Activated T-cell treated with anti-CD3 and anti-CD28 coated beads, Interleukin-2, amount 50 U/mL, for 72 hours (primary cell): ENCODE measurements around the gene MMP24. TPM values are rescaled to one million over a fixed set of nuclear protein-coding genes. Genes with fewer than 3 reads are reported as not detected.
"Not testable (repeated sequence)": the region's sequence is repeated elsewhere in the genome, so short reads cannot be mapped to it uniquely, and the experiment has no call there.

ENCODE experiments used
- ATAC-seq, 2 donors: fragments of 150-1000 bp; cut with Tn5 transposase; replicated peaks in 1 of 2; 2 replicates each; pipeline ENCODE4 v1.10.0; 2021; ENCODE audit warnings: moderate library complexity in 2 of 2, mild to moderate bottlenecking in 1 of 2
- DNase-seq, 2 donors: peaks; one replicate each; pipeline ENCODE4 v3.0.0; 2021 to 2022; ENCODE audit warnings: mixed read lengths in 1 of 2
- H3K27ac Mint-ChIP-seq: one replicate; pipeline ENCODE4 v1.8.0; 2022; ENCODE audit warnings: mild to moderate bottlenecking, moderate library complexity, mixed read lengths
- H3K27me3 Mint-ChIP-seq: one replicate; pipeline ENCODE4 v1.8.0; 2022; ENCODE audit warnings: low read depth, mixed read lengths
- H3K36me3 Mint-ChIP-seq, 2 donors: one replicate each; pipeline ENCODE4 v1.8.0; 2022; ENCODE audit warnings: mixed read lengths in 2 of 2, mild to moderate bottlenecking in 1 of 2; ENCODE audit not compliant: insufficient read depth in 2 of 2
- H3K4me1 Mint-ChIP-seq: one replicate; pipeline ENCODE4 v1.8.0; 2022; ENCODE audit warnings: low read depth, mixed read lengths
- H3K4me3 Mint-ChIP-seq, 2 donors: one replicate each; pipeline ENCODE4 v1.8.0; 2022; ENCODE audit warnings: mild to moderate bottlenecking in 2 of 2, mixed read lengths in 2 of 2, moderate library complexity in 2 of 2
- H3K9me3 Mint-ChIP-seq, 2 donors: one replicate each; pipeline ENCODE4 v1.8.0; 2022; ENCODE audit warnings: mixed read lengths in 2 of 2
- total RNA-seq, 2 donors: library from RNA; stranded (reverse); gene quantifications; one replicate each; pipeline ENCODE4 v1.2.3, GENCODE V29; 2022

MMP24 gene
- total RNA-seq, 2 donors from 2014 or later, result not detected

- H3K9me3 Mint-ChIP-seq, H3K36me3 Mint-ChIP-seq, H3K27me3 Mint-ChIP-seq, DNase-seq: not testable (repeated sequence)
- peak; percentile 34 to 37 for ATAC-seq
- Mint-ChIP-seq H3K4me1 (peaks cover 18% of the 10 kb centered on the region), H3K4me3 (peak overlapping the region; percentile 25 to 44), H3K27ac (peak overlapping the region; percentile 19)
Measured at GRCh38 chr20:35252598-35252997, 26.1 kb downstream of the MMP24 start.

GRCh38 chr20:35253010-35253409 lies 26.5 kb downstream of the MMP24 start:
- no peak for DNase-seq
- Mint-ChIP-seq H3K4me1 (peaks cover 18% of the 10 kb centered on the region), H3K27me3 (no peaks in the 10 kb centered on the region), H3K9me3 (no peaks in the 10 kb centered on the region), H3K4me3 (no peak overlapping the region), H3K27ac (no peak overlapping the region), H3K36me3 (no peaks in the 10 kb centered on the region)
- no peak for ATAC-seq

DNA sequence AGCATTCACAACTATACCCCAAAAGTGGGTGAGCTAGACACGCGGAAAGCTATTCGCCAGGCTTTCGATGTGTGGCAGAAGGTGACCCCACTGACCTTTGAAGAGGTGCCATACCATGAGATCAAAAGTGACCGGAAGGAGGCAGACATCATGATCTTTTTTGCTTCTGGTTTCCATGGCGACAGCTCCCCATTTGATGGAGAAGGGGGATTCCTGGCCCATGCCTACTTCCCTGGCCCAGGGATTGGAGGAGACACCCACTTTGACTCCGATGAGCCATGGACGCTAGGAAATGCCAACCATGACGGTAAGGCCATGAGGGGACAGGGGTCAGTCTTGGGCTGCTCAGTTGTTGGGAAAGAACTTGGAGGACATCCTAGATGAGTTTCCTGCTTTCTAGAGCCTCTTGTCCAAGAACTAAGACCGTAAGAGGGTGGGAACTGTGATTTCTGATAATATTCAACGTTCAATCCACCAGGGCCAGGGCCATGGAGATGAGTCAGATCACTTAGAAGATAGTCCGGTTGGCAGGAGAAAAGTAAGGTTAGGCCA lies 28.0 kb downstream of the MMP24 start:
- peaks cover 18% of the 10 kb centered on the region for H3K4me1 Mint-ChIP-seq
- no peaks in the 10 kb centered on the region for H3K27me3 Mint-ChIP-seq
- no peaks in the 10 kb centered on the region for H3K9me3 Mint-ChIP-seq
- no peak overlapping the region for H3K27ac Mint-ChIP-seq
- H3K4me3 Mint-ChIP-seq, result no peak overlapping the region
- ATAC-seq (no peak), DNase-seq (no peak)
- H3K36me3 Mint-ChIP-seq, result no peaks in the 10 kb centered on the region

DNA sequence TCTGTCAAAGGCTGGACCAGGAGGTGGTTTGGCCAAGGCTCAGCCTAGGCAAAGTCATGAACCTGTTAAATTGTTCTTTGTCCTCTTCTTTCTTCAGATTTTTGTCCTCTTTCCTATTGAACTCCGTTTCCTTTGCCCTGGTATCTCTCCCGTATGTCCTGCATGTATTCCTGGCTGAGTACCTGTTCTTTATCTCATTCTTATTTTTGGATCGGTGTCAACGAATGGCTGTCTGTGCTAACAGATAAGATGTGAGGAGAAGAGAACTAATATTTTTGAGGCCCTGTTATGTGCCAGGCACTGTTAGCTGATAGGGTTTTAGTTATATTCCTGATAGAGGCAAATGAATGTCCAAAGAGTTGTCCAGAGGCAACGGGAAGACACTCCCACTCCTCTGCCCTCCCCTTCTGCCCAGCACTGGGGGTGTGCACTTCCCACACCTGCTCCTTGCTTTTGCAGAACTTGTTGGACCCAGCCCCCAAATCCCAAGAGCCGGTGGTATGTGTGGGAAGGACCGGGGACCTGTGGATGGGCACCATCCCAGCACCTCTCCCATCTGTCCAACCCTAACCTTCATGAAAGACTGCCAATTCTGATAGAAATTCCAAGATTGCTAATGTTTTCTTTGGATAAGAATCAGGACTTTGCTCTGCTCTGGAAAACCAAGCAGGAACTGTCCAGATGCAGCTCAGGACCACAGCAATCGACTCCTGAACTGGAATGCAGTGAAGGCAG lies 30.9 kb downstream of the MMP24 start:
- Mint-ChIP-seq H3K27ac (no peak overlapping the region), H3K4me1 (peaks cover 3% of the 10 kb centered on the region), H3K9me3 (no peaks in the 10 kb centered on the region), H3K4me3 (no peak overlapping the region), H3K36me3 (no peaks in the 10 kb centered on the region), H3K27me3 (no peaks in the 10 kb centered on the region)
- ATAC-seq (no peak), DNase-seq (no peak)

- ATAC-seq, result no peak
- H3K27ac Mint-ChIP-seq, result no peak overlapping the region
- H3K27me3 Mint-ChIP-seq, result no peaks in the 10 kb centered on the region
- H3K36me3 Mint-ChIP-seq, result peaks cover 0 to 2% of the 10 kb centered on the region in 2 donors
- no peak for DNase-seq
- peaks cover 4% of the 10 kb centered on the region for H3K4me1 Mint-ChIP-seq
- H3K9me3 Mint-ChIP-seq, result no peaks in the 10 kb centered on the region
- no peak overlapping the region for H3K4me3 Mint-ChIP-seq
Measured at GRCh38 chr20:35260426-35260825, 33.9 kb downstream of the MMP24 start.

GRCh38 chr20:35262321-35262720 lies 35.8 kb downstream of the MMP24 start:
- not testable (repeated sequence) for H3K27me3 Mint-ChIP-seq, H3K27ac Mint-ChIP-seq, DNase-seq, H3K36me3 Mint-ChIP-seq, H3K4me3 Mint-ChIP-seq, H3K9me3 Mint-ChIP-seq, H3K4me1 Mint-ChIP-seq, ATAC-seq

GRCh38 chr20:35262731-35263531 lies 36.4 kb downstream of the MMP24 start:
- H3K36me3 Mint-ChIP-seq, H3K4me3 Mint-ChIP-seq, H3K4me1 Mint-ChIP-seq, ATAC-seq, H3K9me3 Mint-ChIP-seq, H3K27me3 Mint-ChIP-seq, H3K27ac Mint-ChIP-seq, DNase-seq: not testable (repeated sequence)

DNA sequence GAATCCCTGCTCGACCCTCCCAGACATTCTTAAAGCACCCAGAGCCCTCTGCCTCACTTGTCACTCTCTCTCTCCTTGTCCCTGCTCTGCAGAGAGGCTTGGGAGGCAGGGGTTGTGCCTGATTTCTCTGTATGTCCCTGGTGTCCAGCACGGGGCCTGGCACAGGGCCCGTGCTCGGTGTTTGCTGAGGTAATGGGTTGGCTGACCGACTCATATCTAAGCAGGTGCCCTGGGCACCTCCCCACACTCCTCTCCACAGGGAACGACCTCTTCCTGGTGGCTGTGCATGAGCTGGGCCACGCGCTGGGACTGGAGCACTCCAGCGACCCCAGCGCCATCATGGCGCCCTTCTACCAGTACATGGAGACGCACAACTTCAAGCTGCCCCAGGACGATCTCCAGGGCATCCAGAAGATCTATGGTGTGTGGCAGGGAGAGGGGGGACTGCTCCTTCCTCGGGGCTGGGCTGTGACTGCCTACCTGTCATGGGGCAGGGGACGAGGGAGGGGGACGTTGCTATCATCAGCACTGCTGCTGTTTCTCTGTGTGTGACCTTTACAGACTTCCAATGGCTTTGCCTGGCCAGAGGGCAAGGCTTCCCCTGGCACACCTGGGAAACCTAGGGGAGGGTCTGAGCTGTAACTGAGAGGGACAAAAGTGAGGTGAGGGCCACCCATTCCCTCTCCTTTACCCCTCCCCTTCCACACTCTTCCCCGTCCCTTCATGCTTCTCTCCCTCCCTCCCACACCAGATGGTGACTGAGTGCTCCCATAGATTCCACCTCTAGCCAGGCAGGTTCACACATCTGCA lies 37.2 kb downstream of the MMP24 start:
- no peak overlapping the region for H3K4me3 Mint-ChIP-seq
- no peaks in the 10 kb centered on the region for H3K27me3 Mint-ChIP-seq
- no peak for ATAC-seq
- peaks cover 4% of the 10 kb centered on the region for H3K4me1 Mint-ChIP-seq
- H3K9me3 Mint-ChIP-seq, result no peaks in the 10 kb centered on the region
- H3K27ac Mint-ChIP-seq, result no peak overlapping the region
- DNase-seq, result no peak
- peaks cover 0 to 2% of the 10 kb centered on the region in 2 donors for H3K36me3 Mint-ChIP-seq

DNA sequence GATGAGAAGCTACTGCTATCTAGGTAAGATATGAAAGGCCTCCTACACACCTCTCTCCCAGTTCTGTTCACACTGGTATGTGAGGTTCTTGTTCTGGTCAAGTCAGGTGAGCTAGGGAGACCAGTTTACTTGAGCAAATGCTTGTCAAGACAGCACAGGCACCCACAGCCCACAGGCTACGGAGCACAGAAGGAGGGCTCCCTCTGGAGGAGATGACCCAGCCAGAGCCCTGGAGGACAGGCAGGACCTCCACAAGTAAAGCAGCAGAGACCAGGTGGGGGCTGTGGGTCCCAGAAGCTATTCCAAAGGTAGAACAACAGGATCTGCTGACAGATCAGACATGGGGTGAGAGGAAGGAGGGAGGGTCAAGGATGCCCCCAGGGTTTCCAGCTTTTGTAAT lies 38.3 kb downstream of the MMP24 start:
- H3K9me3 Mint-ChIP-seq, result no peaks in the 10 kb centered on the region
- no peak overlapping the region for H3K4me3 Mint-ChIP-seq
- DNase-seq (no peak), ATAC-seq (no peak)
- H3K27ac Mint-ChIP-seq, result no peak overlapping the region
- no peaks in the 10 kb centered on the region for H3K27me3 Mint-ChIP-seq
- H3K36me3 Mint-ChIP-seq, result peaks cover 0 to 2% of the 10 kb centered on the region in 2 donors
- H3K4me1 Mint-ChIP-seq, result peaks cover 4% of the 10 kb centered on the region

- Mint-ChIP-seq H3K4me1 (peaks cover 4% of the 10 kb centered on the region), H3K27me3 (no peaks in the 10 kb centered on the region), H3K36me3 (peaks cover 0 to 2% of the 10 kb centered on the region in 2 donors), H3K9me3 (no peaks in the 10 kb centered on the region), H3K27ac (no peak overlapping the region), H3K4me3 (no peak overlapping the region)
- ATAC-seq (no peak), DNase-seq (no peak)
Measured at GRCh38 chr20:35267092-35267491, 40.6 kb downstream of the MMP24 start.

DNA sequence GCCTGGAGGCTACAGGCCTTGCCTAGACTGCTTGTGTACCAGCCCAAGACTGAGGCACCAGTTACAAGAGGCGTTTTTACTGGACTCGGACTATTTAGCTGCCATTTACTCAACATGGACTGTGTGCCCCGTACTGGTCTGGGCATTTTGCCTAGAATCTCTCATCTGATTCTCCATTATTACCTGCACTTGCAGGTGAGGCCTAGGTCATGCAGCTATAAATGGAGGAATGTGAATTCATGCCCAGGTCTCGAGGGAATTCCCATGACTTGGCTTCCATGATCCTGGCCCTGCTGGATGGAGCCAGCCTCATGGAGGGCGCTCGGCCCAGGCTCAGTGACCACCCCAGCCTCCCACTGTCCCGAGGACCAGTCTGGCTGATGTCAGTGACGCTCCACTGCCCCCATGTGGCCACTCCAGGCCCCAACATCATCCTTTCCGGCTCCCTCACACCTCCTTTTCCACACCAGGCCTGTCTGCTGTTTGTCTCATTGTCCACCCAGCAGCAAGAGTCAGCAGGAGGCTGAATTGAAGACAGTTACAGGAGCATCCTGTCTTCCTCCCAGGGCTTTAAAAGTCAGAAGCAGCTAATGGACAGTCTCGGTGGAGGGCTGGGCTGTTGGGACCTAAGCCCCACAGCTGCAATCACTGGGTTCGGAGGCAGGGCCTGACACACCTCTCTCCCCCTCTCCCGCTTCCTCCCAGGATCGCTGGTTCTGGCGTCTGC lies 42.7 kb downstream of the MMP24 start:
- DNase-seq (peak; percentile 64 to 67), ATAC-seq (peak; percentile 73 to 75)
- H3K4me3 Mint-ChIP-seq, result no peak overlapping the region
- H3K27ac Mint-ChIP-seq, result no peak overlapping the region
- no peaks in the 10 kb centered on the region for H3K36me3 Mint-ChIP-seq
- no peaks in the 10 kb centered on the region for H3K4me1 Mint-ChIP-seq
- no peaks in the 10 kb centered on the region for H3K9me3 Mint-ChIP-seq
- H3K27me3 Mint-ChIP-seq, result no peaks in the 10 kb centered on the region

GRCh38 chr20:35270021-35270902 lies 43.8 kb downstream of the MMP24 start:
- H3K27ac Mint-ChIP-seq, result peak overlapping the region; percentile 71
- ATAC-seq (no peak), DNase-seq (no peak)
- H3K4me3 Mint-ChIP-seq, result no peak overlapping the region
- H3K4me1 Mint-ChIP-seq, result no peaks in the 10 kb centered on the region
- no peaks in the 10 kb centered on the region for H3K27me3 Mint-ChIP-seq
- H3K9me3 Mint-ChIP-seq, result no peaks in the 10 kb centered on the region
- no peaks in the 10 kb centered on the region for H3K36me3 Mint-ChIP-seq
